HG03060 (cell line): ENCODE data around the gene SP5.
"Not testable (repeated sequence)": the region's sequence is repeated elsewhere in the genome, so short reads cannot be mapped to it uniquely, and the experiment has no call there.

Experiments
- ATAC-seq: cut with Tn5 transposase; IDR thresholded peaks from one replicate; pipeline ENCODE4 v1.9.1; 2021; ENCODE audit warnings: low read depth, moderate number of reproducible peaks; ENCODE audit not compliant: unreplicated experiment

SP5 gene

DNA sequence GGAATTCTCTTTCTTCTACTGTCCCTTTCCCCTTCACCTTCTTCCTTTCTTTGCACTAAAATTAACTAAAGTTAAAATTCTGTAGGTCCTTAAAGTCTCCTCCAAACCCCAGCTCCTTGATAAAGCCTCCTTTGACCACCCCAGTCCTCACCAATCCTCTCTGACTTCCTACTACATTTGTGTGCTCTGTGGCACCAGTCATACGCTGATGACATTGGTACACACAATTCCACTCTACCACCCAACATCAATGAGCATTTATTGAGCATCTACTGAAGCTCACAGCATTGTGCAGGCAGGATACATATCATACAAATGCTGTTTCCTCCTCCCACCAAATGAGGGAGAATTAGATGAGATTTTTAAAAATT lies 4.5 kb upstream of the SP5 start:
- ATAC-seq = no peak

DNA sequence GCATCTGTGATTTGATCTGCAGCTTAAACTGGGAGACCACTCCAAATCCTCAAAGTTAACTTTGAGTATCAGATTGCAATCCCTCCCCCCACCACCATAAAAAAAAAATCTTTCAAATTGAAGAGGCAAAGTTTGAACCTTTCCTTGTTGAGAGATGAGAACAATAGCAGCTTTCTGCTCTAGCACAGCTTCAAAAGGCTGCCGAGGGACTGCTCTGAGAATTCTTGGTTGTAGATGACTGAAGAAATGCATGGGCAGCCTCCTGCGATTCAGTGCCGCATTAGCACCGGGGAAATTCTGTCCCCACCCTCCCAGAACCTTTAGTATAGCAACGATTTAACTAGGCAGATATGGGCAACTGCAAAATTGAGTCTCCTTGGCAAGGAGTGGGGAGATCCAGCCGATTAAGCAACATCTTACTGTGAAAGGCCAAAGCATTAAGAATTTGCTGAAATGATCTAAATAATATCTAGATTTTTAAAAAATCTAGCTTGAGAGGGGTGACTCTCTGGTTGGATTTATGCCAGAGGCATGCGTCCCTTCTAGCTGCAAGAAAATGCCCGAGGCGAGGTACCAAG lies 3.9 kb upstream of the SP5 start:
- no peak for ATAC-seq

DNA sequence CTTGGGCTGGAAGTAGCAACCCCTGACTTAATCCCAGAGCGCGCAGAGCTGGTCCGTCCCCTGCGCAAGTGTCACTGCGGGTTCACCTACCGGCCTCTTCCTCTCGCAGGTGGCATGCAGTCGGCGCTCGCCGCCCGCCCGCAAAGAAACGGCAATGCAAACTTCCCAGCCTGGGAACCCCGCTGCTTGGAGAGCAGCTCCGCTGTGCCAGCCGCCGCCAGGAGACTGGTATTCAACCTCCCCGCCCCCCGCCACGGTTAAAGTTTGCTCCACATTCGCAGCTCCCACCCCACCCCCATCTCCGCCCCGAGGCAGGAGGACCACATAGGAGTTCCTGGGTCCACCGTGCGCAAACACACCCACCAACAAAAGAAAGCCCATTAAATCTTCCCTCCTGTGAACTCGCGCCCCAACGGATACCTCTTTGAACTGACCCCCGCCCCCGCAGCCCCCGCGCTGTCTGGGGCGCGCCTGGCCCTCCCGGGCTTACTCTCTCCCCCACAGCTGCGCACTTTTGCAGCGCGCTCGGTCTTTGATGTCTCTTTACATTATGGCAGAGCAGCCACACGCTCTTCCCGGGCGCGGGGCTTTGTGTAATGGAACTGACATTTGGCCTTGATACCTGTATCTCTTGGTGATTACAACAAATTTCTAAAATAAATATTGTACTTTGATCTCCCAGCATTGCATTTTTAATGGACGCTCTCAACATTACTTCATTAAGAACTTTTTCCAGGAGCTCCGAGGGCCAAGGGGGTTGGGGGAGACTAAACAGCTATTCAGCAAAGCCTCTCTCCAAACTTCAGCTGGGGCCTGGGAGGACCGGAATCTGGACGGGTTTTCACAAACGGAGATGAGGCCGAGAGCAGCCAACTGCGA lies 3.1 kb upstream of the SP5 start:
- no peak for ATAC-seq

DNA sequence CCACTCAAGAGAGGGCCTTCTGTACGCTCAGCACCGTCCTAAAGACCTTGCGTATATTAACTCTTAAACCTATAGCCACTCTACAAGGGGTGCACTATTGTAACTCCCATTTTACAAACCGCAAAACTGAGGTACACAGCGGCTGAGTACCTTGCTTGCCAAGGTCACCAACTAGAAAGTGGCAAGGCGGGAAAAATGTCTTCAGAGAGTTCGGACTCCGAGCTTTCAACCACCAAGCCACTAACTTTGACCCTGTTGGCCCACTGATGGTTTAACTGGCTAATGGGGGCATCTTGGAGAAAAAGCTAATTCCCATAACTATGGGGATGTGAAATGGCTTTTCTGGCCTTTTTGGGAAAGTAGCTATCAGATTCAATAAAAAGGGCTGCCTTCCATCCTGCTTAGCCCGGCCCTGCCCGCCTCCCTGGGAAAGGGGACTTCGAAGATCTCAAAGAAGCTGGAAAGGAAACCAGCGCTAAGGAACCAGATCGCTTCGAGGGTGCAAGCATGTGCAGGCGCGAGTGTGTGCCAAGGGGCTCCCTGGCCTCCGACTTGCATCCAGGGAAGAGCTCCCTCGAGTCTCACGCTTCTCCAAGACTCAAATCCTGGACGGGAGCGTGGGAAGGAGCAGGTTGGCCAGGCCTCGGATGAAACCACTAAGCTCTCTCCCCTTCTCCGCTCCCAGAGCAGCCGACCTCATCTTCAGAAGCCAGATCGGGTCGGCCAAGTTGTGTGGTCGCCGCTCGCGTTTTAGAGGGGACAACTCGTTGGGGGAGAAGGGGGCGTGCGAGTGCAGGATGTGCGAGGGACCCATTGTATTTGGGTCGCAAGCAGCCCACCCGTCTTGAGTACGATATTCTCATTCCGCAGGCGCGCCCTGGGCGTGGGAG lies 2.2 kb upstream of the SP5 start:
- no peak for ATAC-seq

DNA sequence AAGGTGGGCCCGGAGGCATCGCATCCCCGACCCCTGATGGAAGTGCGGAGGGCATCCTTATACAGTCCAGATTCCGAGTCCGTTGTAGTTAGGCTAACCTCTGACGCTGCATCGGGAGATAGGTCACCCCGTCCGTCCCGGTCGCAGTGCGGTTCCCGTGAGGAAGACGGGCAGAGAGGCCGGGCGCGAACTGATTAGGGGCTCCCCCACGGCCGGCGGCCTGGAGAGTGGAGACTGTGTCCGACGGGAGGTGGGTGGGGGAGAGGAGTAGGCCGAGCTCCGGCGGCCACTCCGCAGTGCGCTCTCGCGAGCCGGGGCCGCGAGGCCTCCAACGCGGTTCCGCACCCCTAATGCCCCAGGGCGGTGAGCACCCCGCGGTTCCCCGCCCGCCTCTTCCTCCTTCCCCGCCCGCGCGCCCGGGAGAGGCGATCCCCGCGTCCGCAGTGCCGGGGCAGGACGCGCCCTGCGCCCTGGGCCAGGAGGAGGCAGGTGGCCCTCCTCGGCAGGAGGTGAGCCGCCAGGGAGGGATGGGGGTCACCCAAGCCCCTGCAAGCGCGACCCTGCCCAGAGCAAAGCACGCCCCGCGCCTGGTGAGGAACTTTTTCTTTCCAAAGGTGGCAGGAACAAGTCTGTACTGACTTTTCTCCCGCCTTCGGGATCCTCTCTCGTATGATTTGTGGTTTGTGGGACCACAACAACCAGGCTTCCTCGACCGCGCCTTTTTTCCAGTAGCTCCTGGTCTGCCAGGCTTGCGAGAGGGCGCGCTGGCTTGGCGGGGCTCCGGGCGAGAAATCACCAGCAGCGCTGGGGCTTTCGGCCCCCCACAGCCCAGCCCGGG lies 1.4 kb upstream of the SP5 start:
- ATAC-seq = no peak

DNA sequence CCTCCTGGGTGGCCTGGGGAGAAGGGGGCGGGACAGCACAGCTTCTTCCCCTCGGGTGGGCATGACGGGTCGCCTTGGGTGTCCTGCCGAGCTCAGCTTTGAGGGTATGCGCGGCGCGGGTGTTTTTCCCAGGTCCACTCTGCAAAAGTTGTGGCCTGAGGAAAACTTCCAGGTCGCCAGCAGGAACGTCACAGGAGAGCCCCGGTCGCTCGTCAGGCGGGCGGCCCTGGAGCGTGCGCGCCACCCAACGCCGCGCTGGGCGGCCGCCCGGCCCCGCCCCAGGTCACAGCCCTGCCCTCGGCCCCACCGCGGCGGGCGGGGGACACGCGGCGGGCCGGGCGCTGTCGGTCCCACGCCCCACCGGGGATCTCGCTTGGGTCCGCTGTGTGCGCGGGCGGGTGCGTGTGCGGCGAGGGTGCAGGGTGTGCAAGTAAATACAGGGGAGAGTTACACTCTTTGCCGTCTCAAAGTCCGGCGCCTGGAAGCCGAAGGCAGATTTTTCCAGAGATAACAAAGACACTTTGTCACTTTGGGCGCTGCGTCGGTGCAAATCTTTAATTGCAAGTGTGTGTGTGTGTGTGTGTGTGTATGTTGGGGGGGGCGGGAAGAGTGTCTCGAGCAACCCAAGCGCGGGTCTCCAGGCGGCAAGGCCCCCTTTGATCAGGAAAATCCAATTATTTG lies 616 bp upstream of the SP5 start:
- ATAC-seq = no peak

DNA sequence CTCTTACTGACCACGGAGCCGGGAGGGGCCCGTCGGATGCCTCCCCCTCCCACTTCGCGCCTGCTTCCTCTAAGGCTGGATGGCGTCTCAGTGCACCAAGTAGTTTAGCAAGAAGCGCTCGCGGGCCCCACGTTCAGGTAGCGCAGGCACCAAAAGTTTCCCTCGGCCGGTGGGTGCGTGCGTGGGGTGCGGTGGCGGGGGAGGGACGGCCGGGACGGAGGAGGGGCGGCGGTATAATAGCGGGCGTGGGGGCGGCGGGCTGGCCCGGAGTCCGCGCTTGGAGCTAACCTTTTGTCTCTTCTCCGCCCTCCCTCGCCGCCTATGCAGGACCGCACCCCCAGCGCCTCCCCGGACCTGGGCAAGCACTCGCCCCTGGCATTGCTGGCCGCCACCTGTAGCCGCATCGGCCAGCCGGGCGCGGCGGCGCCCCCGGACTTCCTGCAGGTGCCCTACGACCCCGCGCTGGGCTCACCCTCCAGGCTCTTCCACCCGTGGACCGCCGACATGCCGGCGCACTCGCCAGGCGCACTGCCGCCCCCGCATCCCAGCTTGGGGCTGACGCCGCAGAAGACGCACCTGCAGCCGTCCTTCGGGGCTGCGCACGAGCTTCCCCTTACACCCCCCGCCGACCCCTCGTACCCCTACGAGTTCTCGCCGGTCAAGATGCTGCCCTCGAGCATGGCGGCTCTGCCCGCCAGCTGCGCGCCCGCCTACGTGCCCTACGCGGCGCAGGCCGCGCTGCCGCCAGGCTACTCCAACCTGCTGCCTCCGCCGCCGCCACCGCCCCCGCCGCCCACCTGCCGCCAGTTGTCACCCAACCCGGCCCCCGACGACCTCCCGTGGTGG lies 1.0 kb downstream of the SP5 start:
- no peak for ATAC-seq

DNA sequence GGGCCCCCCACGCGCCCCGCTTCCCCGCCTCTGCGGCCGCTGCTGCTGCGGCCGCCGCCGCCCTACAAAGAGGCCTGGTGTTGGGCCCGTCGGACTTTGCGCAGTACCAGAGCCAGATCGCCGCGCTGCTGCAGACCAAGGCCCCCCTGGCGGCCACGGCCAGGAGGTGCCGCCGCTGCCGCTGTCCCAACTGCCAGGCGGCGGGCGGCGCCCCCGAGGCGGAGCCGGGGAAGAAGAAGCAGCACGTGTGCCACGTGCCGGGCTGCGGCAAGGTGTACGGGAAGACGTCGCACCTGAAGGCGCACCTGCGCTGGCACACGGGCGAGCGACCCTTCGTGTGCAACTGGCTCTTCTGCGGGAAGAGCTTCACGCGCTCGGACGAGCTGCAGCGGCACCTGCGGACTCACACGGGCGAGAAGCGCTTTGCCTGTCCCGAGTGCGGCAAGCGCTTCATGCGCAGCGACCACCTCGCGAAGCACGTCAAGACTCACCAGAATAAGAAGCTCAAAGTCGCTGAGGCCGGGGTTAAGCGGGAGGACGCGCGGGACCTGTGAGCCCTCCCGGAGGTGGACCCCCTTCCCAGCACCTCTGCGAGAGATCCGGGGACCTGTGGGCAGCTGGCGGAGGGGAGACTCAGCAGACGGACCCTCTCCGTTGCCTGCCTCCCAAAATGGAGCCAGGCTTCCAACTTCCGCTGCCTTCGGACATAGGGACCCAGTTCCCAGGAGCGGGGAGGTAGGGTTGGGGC lies 1.9 kb downstream of the SP5 start:
- ATAC-seq = no peak

DNA sequence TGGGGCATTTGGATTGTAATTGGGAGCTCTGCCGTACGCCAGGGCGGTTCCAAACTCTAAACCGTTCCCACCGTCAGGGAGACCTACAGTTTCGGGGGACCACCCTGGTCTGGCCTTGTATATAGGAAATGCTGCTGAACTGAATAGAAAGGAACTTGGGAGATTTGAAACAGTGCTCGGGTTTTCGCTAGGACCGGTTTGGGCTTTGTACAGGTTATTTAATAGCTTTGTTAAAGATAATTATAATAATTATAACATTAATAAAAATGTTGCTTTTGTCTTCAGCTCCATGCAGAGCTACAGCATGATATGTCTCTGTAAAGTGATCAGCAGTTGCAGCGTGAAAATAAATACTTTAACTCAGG lies 2.4 kb downstream of the SP5 start:
- no peak for ATAC-seq

DNA sequence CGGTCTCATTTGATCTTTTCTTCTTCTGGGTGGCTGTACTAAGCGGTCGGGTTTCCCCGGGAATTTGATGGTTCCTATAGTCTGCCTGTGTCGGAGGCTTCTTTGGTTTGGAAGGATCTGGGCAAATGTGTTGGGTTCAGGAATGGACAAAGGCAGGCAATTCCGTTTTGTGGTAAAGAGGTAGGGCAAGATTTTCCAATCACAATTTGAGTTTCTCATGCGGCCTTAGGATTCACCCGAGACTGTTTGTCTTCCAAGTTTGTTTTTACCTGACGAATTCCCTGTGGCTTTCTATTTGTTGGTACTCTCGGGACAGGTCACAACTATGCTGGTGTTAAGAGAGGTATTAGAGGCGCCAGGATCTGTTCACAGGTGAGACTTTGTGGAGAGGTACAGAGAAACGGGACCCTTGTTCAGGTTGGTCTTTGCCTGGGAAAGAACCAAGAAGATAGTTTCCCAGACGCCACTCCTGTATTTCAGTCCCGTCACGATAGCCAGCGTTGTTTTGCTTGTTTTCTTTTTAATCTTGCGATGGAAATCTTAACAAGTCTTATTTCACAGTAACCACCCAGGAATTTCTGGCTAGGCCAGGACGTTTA lies 3.0 kb downstream of the SP5 start:
- no peak for ATAC-seq

DNA sequence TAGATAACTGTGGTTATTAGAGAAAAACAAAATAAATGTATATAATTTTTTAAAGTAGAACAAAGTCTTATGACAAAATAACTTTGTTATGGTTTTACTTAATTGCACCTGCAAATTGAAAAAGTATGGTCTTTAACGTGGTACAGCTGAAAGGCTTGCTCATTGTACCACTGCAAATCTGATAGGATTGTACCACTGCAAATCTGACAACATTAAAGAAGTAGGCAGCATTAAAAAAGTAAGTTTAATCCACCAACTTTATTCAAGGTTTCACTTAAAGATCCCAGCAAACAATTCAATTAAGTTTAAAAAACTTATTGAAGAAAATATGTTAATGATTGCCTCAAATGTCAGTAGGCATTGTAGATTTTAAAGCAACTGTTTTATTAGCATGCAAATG lies 4.7 kb downstream of the SP5 start:
- ATAC-seq = no peak

DNA sequence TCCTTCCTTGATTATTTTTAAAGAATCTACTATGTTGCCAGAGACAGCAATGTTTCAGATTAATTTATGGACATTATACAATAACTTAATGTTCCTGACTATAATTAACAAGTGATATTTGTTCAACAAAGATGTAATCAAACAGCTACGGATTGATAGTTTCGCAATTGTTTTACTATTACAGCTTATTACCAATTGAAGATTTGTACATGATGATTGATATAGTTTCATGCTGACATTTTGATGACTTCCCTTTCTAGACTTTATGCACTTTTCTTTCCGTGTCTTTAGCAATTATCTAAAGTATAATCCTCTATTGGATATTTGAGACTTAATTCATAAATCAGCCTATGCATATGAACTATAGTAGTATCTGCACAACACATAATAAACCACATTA lies 6.5 kb downstream of the SP5 start:
- no peak for ATAC-seq

DNA sequence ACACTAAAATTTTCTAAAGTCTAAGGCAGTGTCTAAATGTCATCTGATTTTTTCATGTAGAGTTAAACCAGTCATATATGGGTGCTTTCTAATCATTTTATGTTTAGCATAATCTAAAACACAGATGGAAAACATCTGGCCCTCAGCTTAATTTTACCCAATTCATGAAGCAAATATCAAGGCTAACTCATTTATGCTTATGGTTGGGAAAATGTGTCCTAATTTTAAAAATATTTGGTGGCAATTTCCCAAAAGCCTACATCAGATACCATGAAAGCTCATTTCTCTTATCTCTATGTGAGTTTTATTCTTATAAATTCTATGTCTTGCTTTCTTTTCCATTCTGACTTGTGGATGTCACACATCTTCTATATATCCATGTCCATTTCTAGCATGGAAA lies 7.2 kb downstream of the SP5 start:
- no peak for ATAC-seq

DNA sequence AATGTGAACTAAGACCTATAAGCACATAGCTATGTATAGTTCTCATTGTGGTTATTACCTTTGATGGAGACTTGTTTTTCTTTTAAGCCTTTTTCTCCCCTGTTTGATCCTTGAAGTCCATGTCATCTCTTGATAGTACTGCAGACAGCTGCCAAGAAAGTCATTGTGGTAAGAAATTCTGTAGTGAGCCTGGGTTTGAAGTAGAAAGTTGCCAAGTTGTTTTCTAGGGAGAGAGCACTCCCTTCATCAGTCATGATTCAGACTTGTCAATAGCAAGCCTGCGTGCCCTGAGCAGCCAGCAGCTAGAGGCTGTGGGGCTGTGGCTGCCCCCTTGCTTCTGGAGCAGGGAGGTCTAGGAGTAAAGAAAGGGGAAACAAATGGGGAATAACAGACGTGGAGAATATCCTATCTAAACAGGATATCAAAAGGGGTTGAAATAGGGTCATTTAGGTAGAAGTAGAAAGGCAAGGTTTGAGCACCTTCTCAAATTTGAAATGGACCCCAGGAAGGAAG lies 8.4 kb downstream of the SP5 start:
- ATAC-seq = no peak

DNA sequence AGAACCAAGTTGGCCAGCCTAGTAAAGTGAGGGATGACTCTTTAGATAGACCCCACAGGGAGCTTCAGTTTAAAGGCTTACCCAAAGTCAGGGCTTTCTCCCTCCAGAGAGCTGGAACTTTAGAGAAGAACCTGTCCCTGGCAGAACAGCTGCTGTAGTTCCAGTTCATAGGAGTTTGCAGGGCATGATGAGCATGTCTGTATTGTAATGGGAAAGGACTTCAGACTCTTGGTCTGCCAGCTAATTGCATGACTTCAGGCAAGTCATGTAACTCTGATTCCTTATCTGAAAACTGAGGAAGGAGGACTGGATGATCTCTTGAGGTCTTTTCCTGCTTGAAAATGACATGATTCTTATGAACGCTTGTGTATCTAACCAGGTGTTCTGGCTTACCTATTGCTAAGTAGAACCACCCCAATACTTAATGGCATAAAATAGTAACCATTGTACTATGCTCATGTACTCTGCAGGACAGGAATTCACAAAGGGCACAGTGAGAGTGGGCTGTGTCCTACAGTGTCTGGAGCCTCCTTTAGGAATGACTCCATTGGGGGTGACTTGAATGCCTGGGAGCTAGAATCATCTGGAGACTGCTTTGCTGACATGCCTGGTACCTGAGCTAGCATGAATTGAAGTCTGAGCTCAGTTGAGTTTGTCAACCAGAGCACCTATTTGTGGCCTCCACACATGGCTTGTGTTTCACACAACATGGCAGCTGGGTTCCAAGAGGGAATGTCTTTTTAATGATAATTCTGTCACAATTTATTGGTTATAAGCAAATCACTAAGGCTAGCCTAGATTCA lies 18.9 kb downstream of the SP5 start:
- no peak for ATAC-seq

DNA sequence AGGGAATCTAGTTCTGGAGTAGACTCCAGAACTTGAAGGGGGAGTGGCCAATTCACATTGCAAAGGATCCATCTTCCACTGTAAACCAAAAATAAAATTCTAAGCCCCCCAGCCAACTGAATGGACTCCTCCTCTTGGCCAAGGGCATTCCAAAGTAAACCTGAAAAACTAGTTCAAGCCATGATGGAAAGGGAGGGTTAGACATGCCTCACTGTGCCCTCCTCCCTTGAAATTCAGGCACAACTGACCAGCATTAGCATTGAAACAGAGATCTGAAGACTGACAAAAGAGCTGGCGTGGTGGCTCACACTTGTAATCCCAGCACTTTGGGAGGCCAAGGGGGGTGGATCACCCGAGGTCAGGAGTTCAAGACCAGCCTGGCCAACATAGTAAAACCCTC lies 19.5 kb downstream of the SP5 start:
- not testable (repeated sequence) for ATAC-seq

DNA sequence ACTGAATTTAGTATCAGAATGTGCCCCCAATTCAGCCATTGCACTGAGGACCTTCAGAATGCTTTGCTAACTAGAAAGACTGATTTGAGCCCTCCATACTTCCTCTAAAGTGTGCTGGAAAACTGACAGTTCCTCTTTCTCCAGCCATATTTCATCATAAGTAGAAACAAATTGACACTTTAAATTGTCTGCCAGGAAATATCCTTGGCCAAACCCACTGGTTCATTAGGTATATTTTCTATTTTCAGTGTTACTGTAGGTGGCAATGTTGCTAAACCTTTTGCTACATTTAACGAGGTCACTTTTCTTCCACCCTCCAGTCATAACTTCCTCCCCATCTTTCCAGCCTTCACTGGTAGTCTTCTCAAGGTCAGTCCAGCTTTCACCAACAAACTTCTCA lies 21.5 kb downstream of the SP5 start:
- ATAC-seq = no peak
